CD4-positive, alpha-beta T cell treated with Interferon gamma for 1 hour (primary cell): ENCODE data around the gene FCER2.
A peak's percentile ranks its signal among the peaks of the same experiment; 100 is the strongest.

Experiments used
- DNase-seq: peaks from one replicate; pipeline ENCODE4 v3.0.0-alpha.2; 2020

Gene FCER2

DNA sequence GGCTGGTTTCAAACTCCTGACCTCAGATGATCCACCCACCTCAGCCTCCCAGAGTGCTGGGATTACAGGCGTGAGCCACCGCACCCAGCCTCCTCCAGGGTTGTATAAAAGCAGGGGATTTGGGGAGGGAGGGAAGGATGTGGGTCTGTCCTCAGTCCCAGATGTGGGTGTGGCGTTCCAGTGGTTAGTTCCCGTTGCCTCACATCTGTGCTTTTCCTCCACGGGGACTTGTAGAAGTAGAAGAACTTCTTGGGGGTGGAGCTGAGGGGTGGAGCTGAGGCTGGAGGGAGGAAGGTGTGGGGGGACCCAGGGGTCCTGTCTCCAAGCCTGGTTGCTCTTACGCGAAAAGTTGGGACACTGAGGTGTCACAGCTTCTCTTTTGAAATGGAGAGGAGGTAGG is 25.6 kb downstream of the FCER2 start:
- no peak for DNase-seq

DNA sequence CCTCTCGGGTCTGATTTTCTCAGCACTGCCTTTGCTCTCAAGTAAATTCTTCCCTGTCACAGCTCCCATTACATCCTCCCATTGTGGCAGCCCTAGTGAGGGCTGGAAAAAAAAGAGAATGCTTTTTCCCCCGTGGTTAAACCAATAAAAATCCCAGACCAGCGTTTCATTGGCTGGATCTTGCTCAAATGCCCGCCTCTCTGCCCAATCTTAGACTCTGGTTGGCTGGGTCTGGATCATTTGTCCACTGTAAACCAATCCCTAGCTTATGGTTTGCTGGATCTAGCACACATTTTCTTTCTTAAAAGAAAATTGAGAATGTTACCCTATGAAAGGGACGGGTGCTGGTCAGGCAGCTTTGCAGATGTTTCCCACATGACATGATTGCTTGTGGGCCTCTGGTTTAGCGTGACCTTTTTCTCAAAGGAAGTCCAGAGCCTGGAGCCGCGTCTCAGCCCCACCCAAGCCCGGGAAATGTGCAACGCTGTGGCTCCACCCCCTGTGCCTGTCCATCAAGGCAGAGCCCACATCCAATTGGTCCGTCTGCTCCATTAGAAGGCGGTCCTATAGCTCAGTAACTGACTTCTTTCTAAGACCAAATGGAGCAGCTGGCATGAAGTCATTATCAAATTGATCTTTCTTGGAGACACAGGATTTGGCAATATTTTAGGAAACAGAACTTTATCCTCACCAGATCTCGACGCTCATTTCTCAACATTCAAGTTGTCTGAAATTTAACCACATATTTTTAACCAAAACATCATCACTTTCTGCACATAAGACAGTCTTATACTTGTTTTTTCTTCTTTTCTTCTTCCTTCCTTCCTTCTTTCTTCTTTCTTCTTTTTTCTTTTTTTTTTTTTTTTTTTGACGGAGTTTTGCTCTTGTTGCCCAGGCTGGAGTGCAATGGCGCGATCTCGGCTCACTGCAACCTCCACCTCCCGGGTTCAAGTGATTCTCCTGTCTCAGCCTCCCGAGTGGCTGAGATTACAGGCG is 27.6 kb downstream of the FCER2 start:
- peak; percentile 75 for DNase-seq

- DNase-seq: no peak
Observed at GRCh38 chr19:7672522-7672921, 29.4 kb downstream of the FCER2 start.

GRCh38 chr19:7670790-7671189 is 31.1 kb downstream of the FCER2 start:
- DNase-seq: no peak

DNA sequence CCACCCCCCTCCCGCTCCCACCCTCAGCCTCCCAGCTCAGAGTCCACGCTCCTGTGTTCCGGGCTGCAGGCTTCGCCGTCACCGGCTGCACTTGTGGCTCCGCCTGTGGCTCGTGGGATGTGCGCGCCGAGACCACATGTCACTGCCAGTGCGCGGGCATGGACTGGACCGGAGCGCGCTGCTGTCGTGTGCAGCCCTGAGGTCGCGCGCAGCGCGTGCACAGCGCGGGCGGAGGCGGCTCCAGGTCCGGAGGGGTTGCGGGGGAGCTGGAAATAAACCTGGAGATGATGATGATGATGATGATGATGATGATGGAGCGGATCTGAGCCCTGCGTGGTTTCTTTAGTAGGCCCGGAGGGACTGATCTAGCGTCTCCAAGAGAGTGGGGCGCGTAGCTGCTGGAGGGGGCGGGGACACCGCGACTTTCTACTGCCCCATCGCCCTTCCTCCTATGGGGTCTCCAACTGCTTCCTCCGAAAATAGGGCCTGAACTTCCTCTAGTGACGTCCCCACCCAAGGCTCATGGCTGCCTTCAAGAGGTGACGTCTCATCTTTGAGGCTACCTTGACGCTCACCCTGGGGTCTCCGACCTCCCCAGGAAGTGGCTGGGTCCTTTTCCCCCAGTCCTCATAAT is 31.7 kb downstream of the FCER2 start:
- DNase-seq: peak; percentile 54

GRCh38 chr19:7669641-7670040 is 32.3 kb downstream of the FCER2 start:
- no peak for DNase-seq

- DNase-seq: no peak
Observed at GRCh38 chr19:7668842-7669241, 33.1 kb downstream of the FCER2 start, which contains the start of gene RETN. Gene RETN (plus strand): TSS chr19:7669049. CDS start chr19:7669327, 278 bp downstream.

DNA sequence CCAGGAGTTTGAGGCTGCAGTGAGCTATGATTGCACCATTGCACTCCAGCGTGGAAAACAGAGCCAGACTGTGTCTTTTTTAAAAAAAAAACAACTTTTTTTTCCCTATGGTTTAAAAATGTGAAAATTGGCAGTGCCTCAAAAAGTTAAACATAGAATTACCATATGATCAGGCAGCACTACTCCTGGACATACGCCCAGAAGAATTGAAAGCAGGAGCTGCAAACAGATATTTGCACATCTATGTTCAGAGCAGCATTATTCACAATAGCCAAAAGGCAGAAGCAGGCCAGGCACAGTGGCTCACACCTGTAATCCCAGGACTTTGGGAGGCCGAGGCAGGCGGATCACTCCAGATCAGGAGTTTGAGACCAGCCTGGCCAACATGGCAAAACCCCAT is 36.9 kb downstream of the FCER2 start:
- DNase-seq: no peak

DNA sequence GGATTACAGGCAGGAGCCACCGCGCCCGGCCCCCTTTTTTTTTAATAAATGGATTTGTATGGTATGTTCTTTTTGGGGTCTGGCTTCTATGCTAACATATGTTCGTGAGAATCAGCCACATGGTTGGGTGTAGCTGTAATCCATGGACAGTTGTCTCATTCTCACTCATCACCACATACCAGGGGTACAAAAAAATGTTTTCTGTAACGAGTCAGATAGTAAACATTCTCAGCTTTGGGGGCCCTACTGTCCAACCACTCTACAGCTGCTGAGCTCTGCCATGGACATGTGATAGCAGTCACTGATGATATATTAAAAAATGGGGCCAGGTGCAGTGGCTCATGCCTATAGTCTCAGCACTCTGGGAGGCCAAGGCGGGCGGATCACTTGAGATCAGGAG is 38.2 kb downstream of the FCER2 start:
- no peak for DNase-seq

DNA sequence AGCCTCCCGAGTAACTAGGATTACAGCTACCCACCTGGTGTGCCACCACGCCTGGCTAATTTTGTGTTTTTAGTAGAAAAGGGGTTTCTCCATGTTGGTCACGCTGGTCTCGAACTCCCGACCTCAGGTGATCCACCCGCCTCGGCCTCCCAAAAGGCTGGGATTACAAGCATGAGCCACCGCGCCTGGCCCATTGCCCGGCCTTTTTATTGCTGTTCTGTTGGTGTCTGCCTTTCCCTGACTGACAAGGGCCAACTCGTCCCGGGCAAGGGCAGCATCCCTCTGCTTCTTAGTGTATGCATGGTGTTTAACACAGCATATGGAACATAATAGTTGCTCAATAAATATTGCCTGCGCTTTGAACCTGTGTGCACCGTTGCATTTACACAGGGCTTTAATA is 39.3 kb downstream of the FCER2 start:
- DNase-seq: no peak

DNA sequence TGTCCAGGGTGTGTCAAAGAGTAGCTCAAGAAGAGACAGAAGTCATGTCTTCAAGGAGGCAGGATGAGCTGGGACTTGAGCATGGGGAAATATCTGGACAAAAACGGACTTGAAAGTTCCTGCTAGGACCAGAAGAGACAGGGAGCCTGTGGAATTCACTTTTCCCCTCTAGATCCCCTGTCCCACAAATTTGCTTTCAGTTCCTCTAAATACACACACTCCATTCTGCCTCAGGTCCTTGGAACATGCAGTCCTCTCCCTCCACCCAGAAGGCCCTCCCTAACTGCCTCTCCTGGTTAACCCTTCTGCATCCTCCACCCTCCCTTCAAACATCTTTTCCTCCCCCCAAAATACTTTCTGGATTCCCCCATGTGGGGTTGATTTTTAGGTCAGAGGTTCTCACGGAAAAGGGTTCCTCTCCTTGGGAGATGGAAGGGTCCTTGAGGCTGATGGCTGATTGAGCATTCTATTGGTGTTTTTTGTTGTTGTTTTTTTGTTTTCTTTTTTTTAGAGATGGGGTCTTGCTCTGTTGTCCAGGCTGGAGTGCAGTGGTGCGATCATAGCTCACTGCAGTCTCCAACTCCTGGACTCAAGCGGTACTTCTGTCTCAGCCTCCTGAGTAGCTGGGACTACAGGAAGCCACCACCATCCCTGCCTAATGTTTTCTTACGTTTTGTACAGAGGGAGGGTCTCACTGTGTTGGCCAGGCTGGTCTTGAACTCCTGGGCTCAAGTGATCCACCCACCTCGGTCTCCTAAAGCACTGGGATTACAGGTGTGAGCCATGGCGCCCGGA is 40.0 kb downstream of the FCER2 start:
- DNase-seq: no peak

- peak; percentile 66 for DNase-seq
Observed at GRCh38 chr19:7658219-7658686, 43.7 kb downstream of the FCER2 start.

GRCh38 chr19:7657131-7657751 is 44.7 kb downstream of the FCER2 start:
- DNase-seq: peak; percentile 78

DNA sequence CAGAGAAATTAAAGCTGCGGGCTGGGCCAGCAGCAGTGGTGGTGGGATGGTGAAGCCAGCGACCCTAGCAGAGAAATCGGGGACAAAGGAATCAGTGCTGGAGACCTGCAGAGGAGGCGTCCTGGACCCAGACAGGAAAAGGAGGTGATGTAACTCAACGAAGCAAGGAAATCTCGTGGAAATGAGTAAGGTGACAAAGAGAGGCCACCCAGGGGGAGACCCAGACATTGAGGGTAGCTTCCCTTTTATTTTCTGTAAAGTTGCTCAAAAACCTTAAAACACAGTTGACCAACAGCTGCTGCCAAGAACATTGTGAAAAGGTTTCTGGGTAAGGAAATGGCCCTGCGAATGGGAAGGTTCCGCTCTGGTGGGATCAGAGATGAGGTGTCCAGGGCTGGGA is 46.4 kb downstream of the FCER2 start:
- peak; percentile 45 for DNase-seq

- DNase-seq: no peak
Observed at GRCh38 chr19:7654401-7654800, 47.5 kb downstream of the FCER2 start.

GRCh38 chr19:7652061-7652641 is 49.8 kb downstream of the FCER2 start:
- peak; percentile 84 for DNase-seq

DNA sequence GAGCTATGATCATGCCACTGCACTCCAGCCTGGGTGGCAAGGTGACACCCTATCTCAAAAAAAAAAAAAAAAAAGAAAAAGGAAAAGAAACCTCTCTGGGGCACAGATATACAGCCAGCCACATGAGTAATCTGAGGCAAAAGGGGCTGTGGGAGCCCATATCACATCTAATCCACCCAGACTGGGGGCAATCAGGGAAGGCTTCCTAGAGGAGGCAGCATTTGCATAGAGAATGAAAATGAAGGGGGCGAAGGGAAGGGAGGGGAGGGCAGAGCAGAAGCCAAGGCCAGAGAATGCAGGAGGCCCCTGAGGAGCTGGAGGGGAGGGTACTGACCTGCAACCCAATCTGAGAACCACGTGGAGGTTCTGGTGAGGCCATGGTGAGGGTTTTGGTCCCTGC is 51.8 kb downstream of the FCER2 start:
- no peak for DNase-seq

DNA sequence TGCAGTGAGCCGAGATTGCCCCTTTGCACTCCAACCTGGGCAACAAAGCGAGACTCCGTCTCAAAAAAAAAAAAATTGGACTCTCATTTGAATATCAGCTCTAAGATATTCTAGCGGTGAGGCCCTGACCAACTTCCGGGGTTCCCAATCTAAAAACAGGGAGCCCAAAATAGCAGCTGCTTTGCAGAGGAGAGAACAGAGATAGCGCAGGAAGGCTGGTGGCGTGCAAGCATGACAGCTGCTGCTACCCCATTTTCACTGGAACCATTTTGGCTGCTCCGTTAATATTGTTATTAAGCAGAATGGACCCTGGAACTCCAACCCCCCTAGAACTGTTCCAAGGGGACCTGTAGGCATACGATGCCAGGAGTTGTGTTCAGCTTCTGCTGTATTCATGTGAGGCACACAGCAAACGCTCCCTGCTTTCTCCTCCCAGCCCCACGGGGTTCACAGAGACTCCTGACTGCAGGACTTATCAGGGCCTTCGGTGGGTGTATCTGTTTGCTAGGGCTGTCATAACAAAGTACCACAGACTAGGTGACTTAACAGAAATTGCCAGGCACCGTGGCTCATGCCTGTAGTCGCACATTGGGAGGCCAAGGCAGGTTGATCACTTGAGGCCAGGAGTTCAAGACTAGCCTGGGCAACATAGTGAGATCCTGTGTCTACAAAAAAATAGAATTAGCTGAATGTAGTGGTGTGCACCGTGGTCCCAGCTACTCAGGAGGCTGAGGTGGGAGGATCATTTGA is 53.5 kb downstream of the FCER2 start:
- no peak for DNase-seq

GRCh38 chr19:7647156-7647555 is 54.8 kb downstream of the FCER2 start:
- no peak for DNase-seq

DNA sequence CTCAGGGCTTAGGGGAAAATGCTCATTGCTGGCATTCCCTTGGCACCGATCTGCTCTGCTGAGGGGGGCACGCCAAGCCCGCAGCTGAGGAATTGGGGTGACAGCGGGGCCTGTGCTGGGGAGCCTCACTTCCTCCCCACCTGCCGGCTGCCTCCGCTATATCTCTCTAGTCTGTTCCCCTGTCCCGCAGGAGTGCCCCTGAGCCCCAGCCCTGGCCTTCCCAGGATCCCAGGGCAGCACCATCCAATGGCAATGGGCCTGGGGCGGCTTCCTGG is 55.6 kb downstream of the FCER2 start:
- no peak for DNase-seq

DNA sequence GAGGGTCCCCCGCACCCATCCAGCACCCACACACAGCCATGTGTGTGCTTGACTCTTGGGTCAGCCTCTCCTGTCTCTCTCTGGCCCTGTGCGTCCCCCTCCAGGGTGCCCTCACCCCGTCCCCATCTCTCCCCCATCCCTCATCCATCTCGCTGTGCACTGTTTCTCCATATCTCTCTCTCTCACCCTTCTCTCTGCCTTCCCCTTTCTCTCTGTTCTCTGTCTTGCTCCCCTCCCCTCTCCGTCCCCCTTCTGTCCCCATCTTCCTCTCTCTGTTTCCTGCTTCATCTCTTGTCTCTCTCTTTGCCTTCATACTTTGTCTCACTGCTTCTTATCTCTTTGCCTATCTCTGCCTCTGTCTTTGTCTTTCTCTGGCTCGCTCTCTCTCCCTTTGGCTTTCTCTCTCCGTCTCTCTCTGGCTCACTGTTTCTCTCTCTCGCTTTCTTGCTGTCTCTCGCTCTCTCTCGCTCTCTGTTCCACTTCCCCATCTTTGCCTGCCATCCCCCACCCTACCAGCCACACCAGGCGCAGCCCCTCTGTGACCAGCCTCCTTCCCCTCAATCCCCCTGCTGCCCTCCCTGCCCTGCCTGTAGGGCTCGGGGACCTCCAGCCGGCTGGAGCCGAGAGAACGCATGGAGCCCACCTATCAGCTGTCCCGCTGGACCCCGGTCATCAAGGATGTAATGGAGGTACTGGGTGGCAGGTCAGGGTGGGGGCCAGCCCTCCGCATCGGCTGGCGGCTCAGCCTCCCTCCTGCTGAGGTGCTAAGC is 56.1 kb downstream of the FCER2 start:
- DNase-seq: no peak
